HuH-7 (cell line): ENCODE results near the gene CLRN3.

ENCODE experiments used
- DNase-seq: peaks from one replicate; pipeline ENCODE4 v3.0.0; 2011; ENCODE audit warnings: low spot score

Gene CLRN3

GRCh38 chr10:127874671-127875448 lies 17.9 kb downstream of the CLRN3 start:
- no peak for DNase-seq

- no peak for DNase-seq
These were observed 18.8 kb downstream of the CLRN3 start for GRCh38 chr10:127873901-127874470.

GRCh38 chr10:127872871-127873600 lies 19.7 kb downstream of the CLRN3 start:
- peak; percentile 64 for DNase-seq

GRCh38 chr10:127872011-127872761 lies 20.6 kb downstream of the CLRN3 start:
- no peak for DNase-seq

- no peak for DNase-seq
These were observed 21.1 kb downstream of the CLRN3 start for GRCh38 chr10:127871631-127872010.

- no peak for DNase-seq
These were observed 23.4 kb downstream of the CLRN3 start for GRCh38 chr10:127869329-127869728.

- DNase-seq = no peak
These were observed 24.9 kb downstream of the CLRN3 start for GRCh38 chr10:127867805-127868204.

GRCh38 chr10:127866276-127867013 lies 26.3 kb downstream of the CLRN3 start:
- DNase-seq = no peak

GRCh38 chr10:127863231-127863825 lies 29.4 kb downstream of the CLRN3 start:
- DNase-seq = no peak

- DNase-seq = no peak
These were observed 32.1 kb downstream of the CLRN3 start for GRCh38 chr10:127860592-127860991.

GRCh38 chr10:127855976-127856375 lies 36.8 kb downstream of the CLRN3 start:
- DNase-seq = no peak

- DNase-seq = no peak
These were observed 37.2 kb downstream of the CLRN3 start for GRCh38 chr10:127855591-127855881.

GRCh38 chr10:127854769-127855590 lies 37.8 kb downstream of the CLRN3 start:
- DNase-seq = no peak

GRCh38 chr10:127853868-127854768 lies 38.6 kb downstream of the CLRN3 start:
- peak; percentile 59 for DNase-seq

GRCh38 chr10:127852456-127852855 lies 40.3 kb downstream of the CLRN3 start:
- no peak for DNase-seq

GRCh38 chr10:127851661-127852194 lies 41.0 kb downstream of the CLRN3 start:
- DNase-seq = no peak

- no peak for DNase-seq
These were observed 41.8 kb downstream of the CLRN3 start for GRCh38 chr10:127850944-127851343.

- DNase-seq = no peak
These were observed 42.8 kb downstream of the CLRN3 start for GRCh38 chr10:127849921-127850320.

GRCh38 chr10:127849224-127849623 lies 43.5 kb downstream of the CLRN3 start:
- DNase-seq = no peak
